DND-41 (cell line): ENCODE results near the gene FTO.

ENCODE experiments used
- EZH2 ChIP-seq: IDR thresholded peaks from 3 replicates; pipeline ENCODE4 v1.6.1; 2012; ENCODE audit warnings: borderline replicate concordance, low read depth, mild to moderate bottlenecking, moderate library complexity, low read length, inconsistent platforms; ENCODE audit not compliant: severe bottlenecking
- TF ChIP-seq, protein P1 (sequence below): IDR thresholded peaks from 2 replicates; pipeline ENCODE4 v1.5.1; 2012; ENCODE audit warnings: borderline replicate concordance, low read length, moderate library complexity, mild to moderate bottlenecking; ENCODE audit not compliant: poor library complexity, severe bottlenecking; ENCODE audit errors: extremely low read depth

DNA sequence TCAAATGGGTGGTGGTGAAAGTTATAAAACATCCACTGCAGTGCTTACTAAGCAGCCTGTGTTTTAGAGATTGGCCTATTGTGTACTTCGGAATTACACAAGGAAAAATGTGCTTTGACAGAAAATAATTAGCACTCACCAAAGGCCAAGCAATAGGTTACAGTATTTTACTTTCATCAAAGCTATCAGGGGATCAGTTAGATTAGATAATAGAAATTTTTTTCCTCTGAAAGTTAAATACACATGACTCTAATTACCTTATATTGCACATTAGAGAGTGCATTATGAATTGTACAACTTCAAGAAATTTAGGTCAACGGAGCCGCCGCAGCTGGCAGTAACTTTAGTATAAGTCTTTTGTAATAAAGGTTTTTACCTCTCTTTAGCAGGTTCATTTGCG, 232.6 kb downstream of the FTO start:
- TF ChIP-seq, protein P1, sequence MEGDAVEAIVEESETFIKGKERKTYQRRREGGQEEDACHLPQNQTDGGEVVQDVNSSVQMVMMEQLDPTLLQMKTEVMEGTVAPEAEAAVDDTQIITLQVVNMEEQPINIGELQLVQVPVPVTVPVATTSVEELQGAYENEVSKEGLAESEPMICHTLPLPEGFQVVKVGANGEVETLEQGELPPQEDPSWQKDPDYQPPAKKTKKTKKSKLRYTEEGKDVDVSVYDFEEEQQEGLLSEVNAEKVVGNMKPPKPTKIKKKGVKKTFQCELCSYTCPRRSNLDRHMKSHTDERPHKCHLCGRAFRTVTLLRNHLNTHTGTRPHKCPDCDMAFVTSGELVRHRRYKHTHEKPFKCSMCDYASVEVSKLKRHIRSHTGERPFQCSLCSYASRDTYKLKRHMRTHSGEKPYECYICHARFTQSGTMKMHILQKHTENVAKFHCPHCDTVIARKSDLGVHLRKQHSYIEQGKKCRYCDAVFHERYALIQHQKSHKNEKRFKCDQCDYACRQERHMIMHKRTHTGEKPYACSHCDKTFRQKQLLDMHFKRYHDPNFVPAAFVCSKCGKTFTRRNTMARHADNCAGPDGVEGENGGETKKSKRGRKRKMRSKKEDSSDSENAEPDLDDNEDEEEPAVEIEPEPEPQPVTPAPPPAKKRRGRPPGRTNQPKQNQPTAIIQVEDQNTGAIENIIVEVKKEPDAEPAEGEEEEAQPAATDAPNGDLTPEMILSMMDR: no peak
- TF ChIP-seq EZH2: no peak
